ENCODE data around the gene MS4A1. TPM values are rescaled to one million over a fixed set of nuclear protein-coding genes. Genes with fewer than 3 reads are reported as not detected.
"Not testable (repeated sequence)": the region's sequence is repeated elsewhere in the genome, so short reads cannot be mapped to it uniquely, and the experiment has no call there.

MS4A1 gene
- total RNA-seq, 1 donor from 2014 or later: not detected

DNA sequence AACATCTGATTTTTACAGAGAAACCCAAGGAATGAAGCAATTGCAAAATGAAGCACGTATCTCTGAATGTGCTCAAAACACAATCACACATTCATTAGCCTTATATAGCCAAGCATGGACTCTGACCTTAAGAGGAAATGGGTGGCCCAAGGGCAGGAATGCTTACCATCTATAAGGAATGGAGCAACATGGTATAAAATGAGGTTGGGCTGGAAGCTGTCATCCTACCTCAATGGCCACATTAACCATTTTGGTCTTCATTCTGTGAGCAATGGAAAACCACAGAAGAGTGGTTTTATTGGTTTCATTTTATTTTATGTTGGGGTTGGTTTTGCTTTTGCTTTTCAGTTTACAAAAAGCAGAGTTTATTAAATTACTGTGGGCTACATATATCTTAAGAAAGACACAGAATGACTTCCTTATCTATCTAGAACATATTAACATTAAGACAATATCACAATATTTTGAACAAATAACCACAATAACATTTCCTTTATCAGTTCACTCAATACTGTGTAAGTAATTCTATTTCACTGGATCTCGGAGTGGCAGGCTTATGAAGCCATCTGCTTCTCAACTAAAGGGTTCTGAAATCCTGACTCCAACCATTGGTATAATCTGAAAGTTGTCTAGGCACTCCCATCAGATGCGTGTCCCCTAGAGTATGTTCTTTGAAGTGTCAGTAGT lies 48.7 kb downstream of the MS4A1 start:
- DNase-seq: no peak

DNA sequence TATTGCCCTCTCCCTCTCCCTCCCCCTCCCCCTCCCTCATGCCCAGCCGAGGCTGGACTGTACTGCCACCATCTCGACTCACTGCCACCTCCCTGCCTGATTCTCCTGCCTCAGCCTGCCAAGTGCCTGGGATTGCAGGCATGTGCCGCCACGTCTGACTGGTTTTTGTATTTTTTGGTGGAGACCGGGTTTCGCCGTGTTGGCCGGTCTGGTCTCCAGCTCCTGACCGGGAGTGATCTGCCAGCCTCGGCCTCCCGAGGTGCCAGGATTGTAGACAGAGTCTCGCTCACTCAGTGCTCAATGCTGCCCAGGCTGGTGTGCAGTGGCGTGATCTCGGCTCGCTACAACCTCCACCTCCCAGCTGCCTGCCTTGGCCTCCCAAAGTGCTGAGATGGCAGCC lies 54.0 kb downstream of the MS4A1 start:
- not testable (repeated sequence) for DNase-seq

DNA sequence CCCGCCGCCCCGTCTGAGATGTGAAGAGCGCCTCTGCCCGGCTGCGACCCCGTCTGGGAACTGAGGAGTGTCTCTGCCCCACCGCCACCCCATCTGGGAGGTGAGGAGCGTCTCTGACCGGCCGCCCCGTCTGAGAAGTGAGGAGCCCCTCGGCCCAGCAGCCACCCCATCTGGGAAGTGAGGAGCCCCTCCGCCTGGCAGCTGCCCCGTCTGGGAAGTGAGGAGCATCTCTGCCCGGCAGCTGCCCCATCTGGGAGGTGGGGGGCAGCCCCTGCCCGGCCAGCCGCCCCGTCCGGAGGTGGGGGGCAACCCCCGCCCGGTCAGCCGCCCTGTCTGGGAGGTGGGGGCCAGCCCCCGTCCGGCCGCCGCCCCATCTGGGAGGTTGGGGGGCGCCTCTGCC lies 54.6 kb downstream of the MS4A1 start:
- DNase-seq: not testable (repeated sequence)

- no peak for DNase-seq
These were observed 55.7 kb downstream of the MS4A1 start for GRCh38 chr11:60511393-60511792.

DNA sequence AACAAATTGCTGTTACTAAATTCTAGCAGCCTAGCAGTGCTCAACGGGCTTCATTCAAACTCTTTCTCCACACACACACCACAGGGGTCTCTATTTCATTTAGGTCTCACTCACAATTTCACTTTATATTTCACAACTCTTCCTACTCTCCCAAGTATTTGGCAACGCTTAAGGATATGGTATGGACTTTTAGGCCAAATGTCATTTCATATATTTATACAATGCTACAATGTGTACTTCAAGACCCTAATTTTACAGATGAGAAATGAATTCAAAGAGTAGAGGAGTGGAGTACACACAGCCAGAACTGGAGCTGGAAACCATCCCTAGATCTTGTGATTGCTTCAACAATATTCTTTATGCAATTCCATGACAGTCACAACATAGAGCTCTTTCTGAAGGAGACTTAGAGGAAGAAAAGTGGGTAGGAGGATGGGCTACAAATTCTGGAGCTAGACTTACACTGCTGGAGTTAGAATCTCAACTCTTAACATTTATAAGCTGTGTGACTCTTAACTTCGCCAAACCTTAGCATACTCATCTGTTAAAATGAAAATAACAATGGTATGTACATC lies 57.1 kb downstream of the MS4A1 start:
- DNase-seq: no peak

- no peak for DNase-seq
These were observed 58.1 kb downstream of the MS4A1 start for GRCh38 chr11:60513496-60514460.

DNA sequence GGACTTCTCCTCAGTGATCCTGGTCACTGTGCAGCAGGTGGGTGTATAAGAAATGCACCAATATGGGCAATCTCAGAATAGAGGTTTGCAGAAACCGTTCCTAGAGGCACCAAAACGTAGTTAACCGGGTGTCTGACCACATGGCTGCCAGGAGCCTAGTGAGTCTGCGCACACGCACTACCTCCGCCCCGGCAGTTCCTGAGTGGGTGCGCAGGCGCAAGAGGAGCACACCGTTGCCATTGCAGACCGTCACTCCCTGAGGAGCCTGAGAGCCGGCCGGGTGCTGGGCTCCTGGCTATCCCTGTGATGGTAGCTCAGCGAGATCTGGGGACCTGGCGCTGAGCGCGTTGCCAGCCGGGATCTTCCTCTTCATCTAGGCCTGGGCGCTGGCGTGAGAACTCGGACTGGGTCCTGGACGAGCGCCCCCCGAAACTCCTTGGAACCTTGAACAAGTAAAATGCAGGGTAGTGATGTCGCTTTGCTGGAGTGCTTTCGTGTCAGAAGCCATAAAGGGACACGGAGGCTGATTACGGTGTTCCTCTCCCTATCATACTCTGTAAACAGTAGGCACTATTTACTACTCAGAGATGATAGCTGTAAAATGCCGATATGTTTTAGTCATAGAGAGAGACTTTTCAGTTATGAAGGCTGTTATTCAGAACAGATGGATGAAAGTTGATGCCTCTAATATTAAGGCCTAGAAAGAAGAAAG lies 59.7 kb downstream of the MS4A1 start, which contains the start of gene MS4A13:
TSS of gene MS4A13 (plus strand) at position 249 of the 712 bp plus-strand sequence. CDS start 2,692 bp downstream, outside the sequence.
- DNase-seq: no peak

Other genes with a start within 250 kb of the MS4A1 start
- gene MS4A4E, start 212.7 kb upstream of the MS4A1 start, total RNA-seq: not detected in 2 replicates
- not detected in 2 replicates for gene MS4A4A, start 175.2 kb upstream of the MS4A1 start, total RNA-seq
- not detected in 2 replicates for gene MS4A6E, start 128.6 kb upstream of the MS4A1 start, total RNA-seq
- gene MS4A7, start 77.3 kb upstream of the MS4A1 start, total RNA-seq: not detected in 2 replicates
- gene MS4A14, start 59.4 kb upstream of the MS4A1 start, total RNA-seq: not detected in 2 replicates
- not detected in 2 replicates for gene MS4A5, start 26.3 kb upstream of the MS4A1 start, total RNA-seq
- not detected in 2 replicates for gene MS4A12, start 36.9 kb downstream of the MS4A1 start, total RNA-seq
- gene MS4A13, start 59.5 kb downstream of the MS4A1 start, total RNA-seq: not detected in 2 replicates
- gene MS4A8, start 243.8 kb downstream of the MS4A1 start, total RNA-seq: not detected in 2 replicates